Medulla oblongata (tissue), 1 donor: ENCODE results near the gene HSD17B7.
A peak's percentile ranks its signal among the peaks of the same experiment; 100 is the strongest.
"Not testable (repeated sequence)": the region's sequence is repeated elsewhere in the genome, so short reads cannot be mapped to it uniquely, and the experiment has no call there.

Experiments used
- DNase-seq: peaks from one replicate; pipeline ENCODE4 v3.0.0-alpha.2; 2015; ENCODE audit errors: extremely low spot score

Gene HSD17B7

DNA sequence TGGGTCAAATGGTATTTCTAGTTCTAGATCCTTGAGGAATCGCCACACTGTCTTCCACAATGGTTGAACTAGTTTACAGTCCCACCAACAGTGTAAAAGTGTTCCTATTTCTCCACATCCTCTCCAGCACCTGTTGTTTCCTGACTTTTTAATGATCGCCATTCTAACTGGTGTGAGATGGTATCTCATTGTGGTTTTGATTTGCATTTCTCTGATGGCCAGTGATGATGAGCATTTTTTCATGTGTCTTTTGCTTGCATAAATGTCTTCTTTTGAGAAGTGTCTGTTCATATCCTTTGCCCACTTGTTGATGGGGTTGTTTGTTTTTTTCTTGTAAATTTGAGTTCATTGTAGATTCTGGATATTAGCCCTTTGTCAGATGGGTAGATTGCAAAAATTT, 17.0 kb downstream of the HSD17B7 start:
- not testable (repeated sequence) for DNase-seq

DNA sequence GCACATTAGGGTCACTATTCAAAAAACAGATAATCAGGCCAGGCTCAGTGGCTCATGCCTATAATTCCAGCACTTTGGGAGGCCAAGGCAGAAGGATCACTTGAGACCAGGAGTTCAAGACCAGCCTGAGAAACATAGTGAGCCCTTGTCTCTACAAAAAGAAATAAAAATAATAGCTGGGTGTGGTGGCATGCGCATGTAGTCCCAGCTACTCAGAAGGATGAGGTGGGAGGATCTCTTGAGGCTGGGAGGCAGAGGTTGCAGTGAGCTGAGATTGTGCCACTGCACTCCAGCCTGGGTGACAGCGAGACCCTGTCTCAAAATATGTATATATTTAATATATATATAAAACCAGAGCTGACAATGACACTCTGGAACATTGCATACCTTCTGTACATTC, 21.9 kb downstream of the HSD17B7 start:
- not testable (repeated sequence) for DNase-seq

DNA sequence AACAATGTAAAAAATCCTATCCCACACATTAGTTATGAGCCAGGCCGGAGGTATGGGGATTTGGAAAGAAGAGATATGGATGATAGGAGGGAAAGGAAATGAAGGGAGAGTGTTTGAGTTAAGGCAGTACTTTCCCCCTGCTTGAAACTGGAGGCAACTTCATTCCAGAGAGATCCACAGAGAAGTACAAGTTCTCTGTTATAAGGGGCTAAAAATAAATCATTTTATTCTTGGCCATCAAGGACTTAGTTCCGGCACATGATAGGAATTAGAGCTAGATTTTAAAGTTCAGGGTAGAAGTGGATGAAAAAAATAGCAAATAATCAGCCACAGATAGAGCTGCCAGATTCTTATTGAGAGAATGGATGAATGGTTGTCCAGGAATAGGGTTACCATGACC, 27.6 kb downstream of the HSD17B7 start:
- DNase-seq = not testable (repeated sequence)

DNA sequence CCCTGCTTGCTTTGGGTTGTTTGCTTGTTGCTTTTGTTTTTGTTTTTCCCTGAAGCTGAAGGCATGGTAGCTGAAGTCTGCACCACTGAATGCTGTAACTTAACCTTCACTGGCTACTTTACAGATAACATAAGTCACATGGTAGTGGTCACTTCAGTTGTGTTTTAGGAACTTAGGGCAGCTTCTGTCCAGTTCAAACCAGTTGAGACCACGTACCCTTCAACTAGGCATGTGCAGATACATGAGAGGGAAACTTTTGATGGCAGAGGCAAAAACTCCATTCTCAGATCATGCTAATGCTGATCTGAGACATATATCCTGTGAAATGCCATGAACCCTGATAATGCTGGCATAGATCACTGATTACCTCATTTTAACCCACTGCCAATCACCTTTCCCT, 28.2 kb downstream of the HSD17B7 start:
- not testable (repeated sequence) for DNase-seq

DNA sequence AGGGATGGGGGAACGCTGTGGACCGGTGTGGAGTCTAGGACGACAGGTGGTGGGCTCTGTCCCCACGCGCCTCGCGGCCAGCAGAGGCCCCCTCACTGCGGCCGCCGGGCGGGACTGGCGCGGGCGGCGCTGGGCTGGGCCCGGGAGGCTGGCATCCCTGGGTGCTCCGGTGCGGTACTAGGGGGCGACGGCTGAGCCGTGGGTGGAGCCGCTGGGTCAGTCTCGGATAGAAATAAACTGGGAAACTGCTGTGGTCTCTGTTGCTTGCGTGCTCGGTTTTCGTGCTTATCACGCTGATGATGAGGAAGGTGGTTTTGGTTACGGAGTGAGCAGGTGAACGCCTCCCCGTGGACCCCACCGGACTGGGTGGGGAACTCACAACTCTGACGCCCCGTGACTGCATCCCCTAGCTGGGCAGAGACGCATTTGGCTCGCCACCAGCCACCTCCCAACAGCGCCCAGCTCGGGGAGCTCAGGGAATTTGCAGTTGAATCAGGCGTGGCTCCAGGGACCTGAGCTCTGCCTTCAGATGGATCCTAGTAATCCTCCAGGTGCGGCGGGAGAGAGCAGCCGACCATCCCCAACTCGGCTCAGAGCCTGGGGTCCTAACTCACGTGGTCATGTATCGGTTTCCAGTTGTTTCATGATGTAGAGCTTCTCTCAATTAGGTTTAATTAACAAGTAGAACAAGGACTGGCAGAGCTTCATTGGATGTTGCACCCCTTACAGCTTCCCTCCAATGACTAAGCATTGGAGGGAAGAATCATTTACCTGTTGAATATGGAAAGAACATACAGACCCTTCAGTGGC, 32.1 kb downstream of the HSD17B7 start:
- DNase-seq = peak; percentile 36

DNA sequence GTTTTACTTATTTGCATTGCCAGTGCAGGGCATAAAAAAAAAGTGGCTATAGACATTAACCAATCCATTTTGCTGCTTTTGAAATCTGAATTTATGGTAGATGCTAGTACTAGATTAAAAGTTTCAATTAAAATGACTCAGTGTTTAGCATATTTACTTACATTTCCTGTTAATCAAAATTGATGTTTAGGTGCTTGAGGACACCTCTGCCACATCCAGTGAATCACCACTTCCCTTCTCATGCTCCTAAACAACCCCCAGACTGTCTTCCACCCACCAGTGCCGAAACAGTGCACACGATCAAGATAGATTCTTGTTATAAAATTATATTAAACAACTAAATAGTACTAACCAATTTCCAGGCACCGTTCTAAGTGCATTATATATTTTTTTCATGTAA, 32.7 kb downstream of the HSD17B7 start:
- no peak for DNase-seq

DNA sequence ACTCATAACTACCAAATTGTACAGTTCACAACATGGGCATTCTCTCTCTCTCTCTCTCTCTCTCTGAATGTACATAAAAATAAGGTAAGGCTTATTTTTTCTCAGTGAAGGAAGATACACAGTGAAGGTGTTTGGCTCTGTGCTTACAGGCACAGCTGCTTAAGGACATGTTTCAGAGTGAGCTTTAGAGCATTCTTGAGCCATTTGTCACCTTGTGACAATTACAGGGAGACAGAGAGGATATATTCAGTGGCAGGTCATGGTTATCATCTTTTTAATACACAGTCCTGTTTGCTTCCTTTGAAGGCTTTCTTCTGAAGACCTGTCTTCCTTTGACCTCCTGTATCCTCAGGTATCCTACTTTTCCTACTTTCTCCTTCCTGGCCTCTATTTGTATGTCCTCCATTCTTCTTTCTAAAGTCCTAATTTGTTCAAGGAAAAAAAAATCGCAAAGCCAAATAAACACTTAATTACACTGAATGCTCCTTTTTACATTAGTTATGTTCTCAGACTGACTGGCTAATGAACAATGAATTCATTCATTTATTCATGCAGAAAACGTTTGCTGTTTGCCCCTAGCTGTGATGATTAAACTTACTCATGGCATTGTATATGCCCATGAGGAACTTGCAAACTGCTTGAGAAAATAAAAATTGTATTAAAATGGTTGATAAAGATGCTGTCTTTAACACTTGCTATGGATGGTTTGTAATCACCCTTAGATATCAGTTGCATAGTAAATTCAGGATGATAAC, 33.4 kb downstream of the HSD17B7 start:
- DNase-seq = no peak

DNA sequence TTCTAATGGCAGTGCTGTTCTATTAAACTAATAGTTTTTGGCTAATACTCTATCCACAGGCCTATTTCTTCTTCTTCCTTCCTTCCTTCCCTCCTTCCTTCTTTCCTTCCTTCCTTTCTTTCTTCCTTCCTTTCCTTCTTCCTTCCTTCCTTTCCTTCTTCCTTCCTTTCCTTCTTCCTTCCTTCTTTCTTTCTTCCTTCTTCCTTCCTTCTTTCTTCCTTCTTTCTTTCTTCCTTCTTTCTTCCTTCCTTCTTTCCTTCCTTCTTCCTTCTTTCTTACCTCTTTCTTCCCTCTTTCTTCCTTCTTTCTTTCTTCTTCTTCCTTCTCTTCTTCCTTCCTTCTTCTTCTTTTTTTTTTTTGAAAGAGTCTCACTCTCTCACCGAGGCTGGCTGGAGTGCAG, 38.8 kb downstream of the HSD17B7 start:
- no peak for DNase-seq

DNA sequence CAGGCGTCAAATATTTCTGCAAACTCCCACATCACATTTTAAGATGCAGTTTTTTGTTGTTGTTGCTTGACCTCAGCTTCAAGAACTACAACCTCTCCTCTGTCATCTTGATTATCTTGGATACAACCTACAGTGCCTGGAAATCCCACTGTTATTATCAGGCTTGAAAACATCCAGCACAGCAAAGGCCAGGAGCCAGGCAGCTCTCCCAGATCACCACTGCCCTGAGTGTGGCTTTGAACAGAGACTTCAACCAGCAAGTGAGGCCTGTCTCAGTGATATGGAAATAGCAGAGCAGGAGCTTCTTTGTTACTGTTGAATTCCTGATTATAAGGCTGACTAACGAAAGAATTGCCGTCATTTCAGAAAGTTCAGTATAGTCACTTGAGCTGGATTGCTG, 42.0 kb downstream of the HSD17B7 start:
- no peak for DNase-seq

DNA sequence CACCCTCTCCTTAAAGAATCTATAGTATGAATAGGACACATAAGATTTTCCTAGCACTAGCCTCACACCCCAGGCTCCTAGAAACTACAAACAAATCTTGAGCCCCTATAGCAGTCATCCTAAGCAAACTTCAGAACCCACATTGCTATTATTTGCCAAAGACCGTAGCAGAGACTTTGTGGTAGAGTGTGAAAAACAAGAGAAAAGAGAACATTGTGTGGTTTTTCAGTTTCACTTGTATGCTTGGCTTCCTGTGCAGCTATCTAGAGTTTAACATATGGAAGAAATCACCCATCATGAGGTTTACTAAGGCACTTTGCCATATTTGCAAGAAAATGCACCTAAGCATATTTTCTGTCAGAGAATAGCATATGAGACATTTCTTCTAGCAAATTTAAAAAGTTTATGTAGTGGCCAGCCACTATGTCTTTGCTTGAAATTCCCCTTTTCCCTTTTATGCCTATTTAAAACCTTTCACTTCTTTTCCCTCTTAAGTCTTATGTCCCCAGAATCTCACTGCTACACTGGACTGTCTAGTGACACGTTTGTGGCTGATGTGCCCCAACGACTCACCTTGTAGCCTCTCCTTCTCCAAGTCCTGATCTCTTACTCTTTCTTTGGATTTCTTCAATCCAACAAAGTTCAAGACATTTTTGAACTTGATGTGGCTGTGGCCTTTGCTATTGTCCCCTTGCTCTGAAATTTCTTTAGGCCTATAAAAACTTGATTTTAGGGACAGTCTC, 44.8 kb downstream of the HSD17B7 start:
- no peak for DNase-seq

DNA sequence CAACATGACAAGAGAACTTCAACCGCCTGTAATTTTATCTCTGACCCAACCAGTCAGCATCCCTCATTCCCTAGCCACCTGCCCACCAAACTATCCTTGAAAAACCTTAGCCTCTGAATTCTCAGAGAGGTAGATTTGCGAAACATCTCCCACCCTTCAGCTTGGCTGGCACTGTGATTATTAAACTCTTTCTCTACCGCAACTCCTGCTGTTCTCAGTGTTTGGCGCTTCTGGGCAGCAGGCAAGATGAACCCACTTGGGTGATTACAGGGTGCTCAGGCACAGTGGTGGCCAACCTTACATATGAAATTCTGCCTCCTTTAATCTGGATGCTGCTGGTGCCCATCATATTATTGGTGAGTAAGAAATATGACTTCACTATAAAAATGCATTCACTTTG, 48.4 kb downstream of the HSD17B7 start:
- no peak for DNase-seq

DNA sequence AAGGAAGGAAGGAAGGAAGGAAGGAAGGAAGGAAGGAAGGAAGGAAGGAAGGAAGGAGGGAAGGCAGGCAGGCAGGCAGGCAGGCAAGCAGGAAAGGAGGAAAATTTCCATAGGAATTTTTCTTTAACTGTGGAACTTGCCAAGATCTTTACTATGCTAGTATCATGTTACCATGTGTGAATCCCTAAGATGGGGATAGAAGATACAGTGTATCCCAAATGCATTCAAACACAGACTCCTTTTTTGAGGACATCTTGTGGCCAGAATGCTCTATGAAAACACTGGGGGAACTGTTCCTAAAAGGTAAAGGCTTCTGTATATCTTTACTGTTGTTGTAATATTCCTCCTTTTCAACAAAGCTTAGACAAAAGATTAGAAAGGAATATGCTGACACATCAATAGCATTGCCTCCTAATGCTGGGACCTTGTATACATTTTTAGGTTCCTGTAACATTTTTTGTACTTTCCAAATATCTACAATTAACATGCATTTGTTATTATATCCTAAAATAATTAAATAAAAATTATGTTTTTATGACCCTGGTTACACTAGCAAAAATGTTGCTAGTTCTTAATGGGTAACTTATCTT, 49.8 kb downstream of the HSD17B7 start:
- DNase-seq = no peak

DNA sequence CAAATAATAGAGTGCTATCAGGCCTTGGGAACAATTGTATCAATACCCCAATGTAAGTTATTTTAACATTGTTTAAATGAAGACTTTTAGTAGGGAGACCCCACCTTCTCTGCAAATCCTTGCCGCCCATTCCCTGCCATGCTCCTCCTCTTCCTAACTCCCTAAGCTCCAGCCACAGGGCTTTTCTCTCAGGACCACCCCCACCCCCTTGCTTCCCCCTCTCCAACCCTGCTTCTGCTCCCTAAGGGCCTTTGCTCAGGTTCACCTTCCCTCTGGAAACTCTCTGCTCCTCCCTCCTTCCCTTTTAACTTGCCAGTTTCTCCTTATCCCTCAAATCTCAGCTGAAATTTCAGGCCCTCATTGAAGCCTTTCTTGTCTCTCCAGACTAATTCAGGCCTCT, 53.7 kb downstream of the HSD17B7 start:
- DNase-seq = no peak

DNA sequence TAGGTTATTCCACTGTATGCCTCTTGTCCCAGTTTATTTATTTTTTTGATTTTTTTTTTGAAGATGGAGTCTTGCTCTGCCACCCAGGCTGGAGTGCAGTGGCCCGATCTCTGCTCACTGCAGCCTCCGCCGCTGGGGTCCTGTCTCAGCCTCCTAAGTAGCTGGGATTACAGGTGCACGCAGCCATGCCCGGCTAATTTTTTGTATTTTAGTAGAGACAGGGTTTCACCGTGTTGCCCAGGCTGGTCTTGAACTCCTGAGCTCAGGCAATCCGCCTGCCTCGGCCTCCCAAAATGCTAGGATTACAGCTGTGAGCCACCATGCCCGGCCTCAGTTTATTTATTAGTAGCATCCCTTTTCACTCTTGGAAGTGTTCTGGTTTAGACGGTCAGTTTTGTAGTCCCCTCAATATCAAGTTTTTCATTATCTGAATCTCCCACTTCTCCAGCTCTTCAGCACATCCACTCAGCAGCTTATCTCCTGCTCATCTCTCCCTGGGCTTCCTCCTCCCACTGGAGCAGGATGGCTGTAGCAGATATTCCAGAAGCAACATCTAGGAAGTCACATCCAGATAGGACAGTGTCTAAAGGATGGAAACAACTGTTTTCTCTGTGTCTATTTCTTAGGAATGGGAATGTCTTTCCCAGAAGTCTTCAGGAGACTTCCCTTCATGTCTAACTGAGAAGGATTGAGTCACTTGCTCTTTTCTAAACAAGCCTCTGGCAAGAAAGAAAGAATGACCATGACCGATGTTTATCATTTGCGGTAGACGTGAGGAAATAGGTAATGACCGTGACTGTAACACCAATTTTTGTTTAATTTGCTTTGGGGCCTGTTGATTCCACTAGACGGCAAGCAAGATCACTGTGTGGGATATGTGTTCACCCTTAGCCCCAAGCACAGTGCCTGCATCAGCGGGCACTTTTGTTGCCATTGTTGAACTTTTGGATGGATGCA, 56.0 kb downstream of the HSD17B7 start:
- DNase-seq = no peak

DNA sequence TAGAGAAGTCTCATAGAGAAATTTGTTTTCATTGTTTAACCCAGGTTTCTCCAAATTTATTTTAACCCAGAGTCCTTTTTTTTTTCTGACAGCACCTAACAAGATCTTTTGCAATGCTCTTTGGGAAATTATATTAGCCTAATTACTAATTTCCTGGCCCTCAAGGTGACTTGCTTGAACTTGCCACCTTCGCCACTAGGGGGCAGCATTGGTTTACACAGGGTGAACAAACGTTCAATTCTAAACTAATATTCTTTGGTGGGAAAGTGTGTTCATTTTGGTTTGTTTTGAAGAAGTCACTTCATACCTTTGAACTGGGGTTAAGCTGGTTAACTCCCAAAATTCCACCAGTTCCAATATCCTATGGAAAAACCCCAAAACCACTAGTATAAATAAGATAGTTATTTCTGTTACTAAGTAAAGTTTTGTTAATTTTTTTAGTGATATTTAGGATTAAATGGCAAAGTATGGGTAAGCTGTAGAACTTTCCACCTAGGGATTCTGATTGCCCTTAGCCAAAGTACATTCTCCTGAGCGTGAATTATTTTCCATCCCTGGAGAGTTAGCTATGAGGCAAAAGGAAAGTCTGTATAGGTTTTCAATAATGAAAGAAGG, 57.4 kb downstream of the HSD17B7 start:
- peak; percentile 85 for DNase-seq

DNA sequence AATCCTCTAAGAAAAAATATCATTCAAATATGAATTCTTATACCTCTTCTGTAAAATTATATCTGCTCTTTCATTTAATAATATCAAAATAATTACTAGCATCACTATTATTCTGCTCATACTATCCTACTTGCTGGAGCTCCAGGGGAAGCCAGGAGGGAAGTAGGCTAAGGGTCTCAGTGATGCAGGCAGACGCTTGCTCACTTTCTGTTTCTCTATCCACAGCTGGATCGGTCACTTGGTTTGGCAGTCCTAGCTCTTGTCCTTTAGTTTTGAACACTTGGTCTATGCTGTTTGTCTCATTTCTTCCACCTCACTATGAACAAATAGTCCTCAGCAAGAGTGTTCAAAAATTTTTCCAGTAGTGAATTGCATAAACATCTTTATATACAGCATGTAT, 59.2 kb downstream of the HSD17B7 start:
- DNase-seq = no peak

DNA sequence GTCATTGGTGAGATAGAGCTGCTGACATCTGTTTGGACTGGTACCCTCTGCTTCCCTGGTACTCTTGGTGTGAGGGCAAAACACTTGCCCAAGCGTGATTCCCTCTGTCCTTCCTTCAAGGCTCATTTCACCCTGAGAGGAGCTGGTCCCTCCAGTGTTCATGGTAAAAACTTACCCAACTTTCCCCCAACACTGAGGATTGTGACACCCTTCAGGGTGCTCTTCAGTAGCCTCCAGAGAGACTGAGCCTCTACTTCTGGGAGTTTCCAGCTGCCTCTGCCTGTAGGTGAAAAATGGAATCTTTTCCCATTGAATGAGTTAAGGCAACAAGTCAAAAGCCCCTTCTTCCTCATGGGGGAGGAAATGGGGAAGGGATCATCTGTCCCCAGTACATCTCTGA, 60.8 kb downstream of the HSD17B7 start:
- no peak for DNase-seq

DNA sequence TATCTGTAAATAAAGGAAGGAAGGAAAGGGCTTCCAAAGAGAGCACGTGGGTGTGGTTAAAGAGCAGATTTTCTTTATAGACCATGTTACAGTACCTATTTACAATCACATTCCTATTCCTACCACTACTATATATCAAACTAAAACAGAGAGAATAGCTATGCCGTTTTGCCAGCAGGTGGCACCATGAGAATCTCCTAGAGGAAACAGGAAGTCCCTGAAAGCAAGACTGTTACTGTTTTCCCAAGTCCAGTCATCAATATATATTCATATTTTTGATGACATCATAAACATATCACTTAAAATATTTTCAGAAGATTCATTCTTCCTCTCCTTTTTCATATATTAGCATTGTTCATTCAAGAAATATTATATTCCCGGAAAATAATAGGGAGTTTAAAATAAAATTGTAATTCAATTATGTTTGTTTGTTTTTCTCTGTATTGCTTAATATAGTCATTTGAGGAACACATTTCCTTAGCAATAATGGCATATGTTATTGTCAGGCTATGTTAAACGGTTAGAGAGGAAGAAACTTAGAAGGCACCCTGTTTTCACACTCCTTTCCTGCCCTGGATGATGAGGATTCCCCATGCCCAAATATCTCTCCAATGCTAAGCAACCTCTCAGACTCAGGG, 63.9 kb downstream of the HSD17B7 start:
- peak; percentile 73 for DNase-seq

DNA sequence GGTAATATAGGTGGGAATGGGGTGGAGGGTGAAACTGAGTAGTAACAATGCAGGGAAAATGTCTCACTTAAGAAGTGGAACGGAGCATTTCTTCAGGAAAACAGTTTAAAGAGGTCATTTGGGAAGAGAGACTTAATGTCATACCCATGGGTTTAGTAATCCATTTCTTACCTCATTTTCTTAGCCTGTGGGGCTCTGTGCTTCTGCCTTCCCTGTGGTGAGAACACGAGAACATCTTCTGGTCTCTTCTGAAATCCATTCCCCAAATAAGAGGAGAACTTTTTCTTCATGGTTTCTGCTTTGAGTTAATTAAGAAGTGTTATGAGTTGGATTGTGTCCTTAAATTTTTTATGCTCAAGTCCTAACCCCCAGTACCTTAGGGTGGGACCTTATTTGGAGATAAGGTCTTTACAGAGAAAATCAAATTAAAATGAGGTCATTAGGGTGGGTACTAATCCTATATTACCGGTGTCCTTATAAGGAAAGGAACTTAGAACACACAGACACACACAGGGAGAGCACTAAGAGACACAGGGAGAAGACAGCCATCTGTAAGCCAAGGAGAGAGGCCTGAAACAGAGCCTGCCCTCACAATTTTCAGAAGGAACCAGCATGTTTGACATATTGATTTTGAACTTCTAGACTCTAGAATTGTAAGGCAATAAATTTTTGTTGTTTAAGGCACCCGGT, 65.1 kb downstream of the HSD17B7 start:
- no peak for DNase-seq
